ENCODE measurements around the gene MRPL57. TPM values are rescaled to one million over a fixed set of nuclear protein-coding genes. Genes with fewer than 3 reads are reported as not detected.

Gene MRPL57
- total and polyA plus RNA-seq, 2 donors (not counting 1 experiment from before 2014, with no cell fraction given), result 7.8 to 12.1 TPM

GRCh38 chr13:21147827-21148226 is 28.6 kb upstream of the MRPL57 start:
- no peak for TF ChIP-seq EZH2 (IDR thresholded peaks at IDR 0.05; ENCODE audit: borderline replicate concordance, insufficient read depth, low read depth, low read length, poor library complexity, severe bottlenecking)
- TF ChIP-seq CTCF (IDR thresholded peaks at IDR 0.05), result no peak
- H3K36me3 ChIP-seq (replicated peaks in 1 of 2; ENCODE audit: control extremely low read depth in 1 of 2, control insufficient read depth in 1 of 2, extremely low read depth in 1 of 2, insufficient read depth in 2 of 2, low read length in 1 of 2), result peaks cover 15 to 48% of the 10 kb centered on the region in 2 experiments
- H3K79me2 ChIP-seq (ENCODE audit: control insufficient read depth, insufficient read depth, low read length), result peaks cover 32% of the 10 kb centered on the region
- no peak overlapping the region for H3K27ac ChIP-seq (ENCODE audit: low read length in 2 of 2)
- WGBS (ENCODE audit: insufficient coverage), result 92% methylated on average over 3 of the region's 4 CpGs
- intact Hi-C loops (cut with micrococcal nuclease), result no loop called here
- Mint-ChIP-seq H3K4me1 (peaks cover 13% of the 10 kb centered on the region), H3K27ac (no peak overlapping the region), H3K9me3 (ENCODE audit: insufficient read depth) (no peaks in the 10 kb centered on the region), H3K4me3 (no peak overlapping the region), H3K27me3 (no peaks in the 10 kb centered on the region)
- no peaks in the 10 kb centered on the region for H3K27me3 ChIP-seq (replicated peaks in 1 of 4; ENCODE audit: control extremely low read depth in 1 of 4, control insufficient read depth in 3 of 4, insufficient read depth in 4 of 4, low read length in 3 of 4)
- no peak overlapping the region for H3K9ac ChIP-seq (ENCODE audit: low read length)
- peaks cover 44% of the 10 kb centered on the region for H4K20me1 ChIP-seq (ENCODE audit: control insufficient read depth, insufficient read depth, low read length, poor library complexity, severe bottlenecking)
- peaks cover 6 to 9% of the 10 kb centered on the region in 2 donors for H3K4me1 ChIP-seq (ENCODE audit: control insufficient read depth in 2 of 2, insufficient read depth in 2 of 2, low read length in 2 of 2)
- ATAC-seq (ENCODE audit: low read depth) (no peak), DNase-seq (no peak)
- H3K4me3 ChIP-seq (ENCODE audit: control extremely low read depth in 1 of 5, extremely low read depth in 1 of 5, insufficient read depth in 1 of 5, low read depth in 2 of 5, low read length in 4 of 5), result no peak overlapping the region
- H2AFZ ChIP-seq (ENCODE audit: insufficient read depth, low read depth, low read length, poor library complexity, severe bottlenecking), result no peak overlapping the region
- no peaks in the 10 kb centered on the region for H3K9me3 ChIP-seq (ENCODE audit: control extremely low read depth in 1 of 3, control insufficient read depth in 2 of 3, insufficient read depth in 1 of 3, low read length in 2 of 3)
- CTCF ChIA-PET, result no interaction called here
- POLR2A ChIA-PET, result no interaction called here
- H3K4me2 ChIP-seq (replicated peaks; ENCODE audit: low read depth, low read length, poor library complexity, severe bottlenecking), result no peak overlapping the region

- H3K4me1 ChIP-seq (ENCODE audit: control insufficient read depth in 2 of 2, insufficient read depth in 2 of 2, low read length in 2 of 2), result peaks cover 0 to 2% of the 10 kb centered on the region in 2 donors
- H3K9me3 ChIP-seq (ENCODE audit: control extremely low read depth in 1 of 3, control insufficient read depth in 2 of 3, insufficient read depth in 1 of 3, low read length in 2 of 3), result no peaks in the 10 kb centered on the region
- ChIA-PET POLR2A (no interaction called here), CTCF (interaction anchor here (0.6 kb wide), 1 partner anchor 808 kb away, joined by 3 read pairs; no protein-coding TSS in a partner anchor)
- Mint-ChIP-seq H3K27ac (no peak overlapping the region), H3K4me3 (no peak overlapping the region), H3K9me3 (ENCODE audit: insufficient read depth) (no peaks in the 10 kb centered on the region), H3K4me1 (peaks cover 5% of the 10 kb centered on the region), H3K27me3 (no peaks in the 10 kb centered on the region)
- H3K9ac ChIP-seq (ENCODE audit: low read length), result no peak overlapping the region
- no peak for TF ChIP-seq EZH2 (IDR thresholded peaks at IDR 0.05; ENCODE audit: borderline replicate concordance, insufficient read depth, low read depth, low read length, poor library complexity, severe bottlenecking)
- WGBS (ENCODE audit: insufficient coverage), result 100% methylated on average over 3 of the region's 5 CpGs
- intact Hi-C loops (cut with micrococcal nuclease), result no loop called here
- no peaks in the 10 kb centered on the region for H3K27me3 ChIP-seq (replicated peaks in 1 of 4; ENCODE audit: control extremely low read depth in 1 of 4, control insufficient read depth in 3 of 4, insufficient read depth in 4 of 4, low read length in 3 of 4)
- ATAC-seq (ENCODE audit: low read depth), result no peak
- no peak for DNase-seq
- H3K27ac ChIP-seq (ENCODE audit: low read length in 2 of 2), result no peak overlapping the region
- H3K4me3 ChIP-seq (ENCODE audit: control extremely low read depth in 1 of 5, extremely low read depth in 1 of 5, insufficient read depth in 1 of 5, low read depth in 2 of 5, low read length in 4 of 5), result no peak overlapping the region
- peaks cover 10 to 39% of the 10 kb centered on the region in 2 experiments for H3K36me3 ChIP-seq (replicated peaks in 1 of 2; ENCODE audit: control extremely low read depth in 1 of 2, control insufficient read depth in 1 of 2, extremely low read depth in 1 of 2, insufficient read depth in 2 of 2, low read length in 1 of 2)
- peaks cover 36% of the 10 kb centered on the region for H4K20me1 ChIP-seq (ENCODE audit: control insufficient read depth, insufficient read depth, low read length, poor library complexity, severe bottlenecking)
- H3K4me2 ChIP-seq (replicated peaks; ENCODE audit: low read depth, low read length, poor library complexity, severe bottlenecking), result no peak overlapping the region
- no peak overlapping the region for H2AFZ ChIP-seq (ENCODE audit: insufficient read depth, low read depth, low read length, poor library complexity, severe bottlenecking)
- H3K79me2 ChIP-seq (ENCODE audit: control insufficient read depth, insufficient read depth, low read length), result peaks cover 24% of the 10 kb centered on the region
Observed at GRCh38 chr13:21148557-21149258, 27.8 kb upstream of the MRPL57 start.

All from B cell (primary cell).